H4 (cell line): Measurements from ENCODE around the gene PDCD11. TPM values are rescaled to one million over a fixed set of nuclear protein-coding genes. Genes with fewer than 3 reads are reported as not detected.
A peak's percentile ranks its signal among the peaks of the same experiment; 100 is the strongest.
"Not testable (repeated sequence)": the region's sequence is repeated elsewhere in the genome, so short reads cannot be mapped to it uniquely, and the experiment has no call there.

Source experiments
- DNase-seq: peaks from one replicate; pipeline ENCODE4 v3.0.0-alpha.2; 2015; ENCODE audit warnings: low spot score
- total RNA-seq: library from RNA; depleted of rRNA; stranded (reverse); fragments of >200 nt; shearing (Covaris generic); gene quantifications from 2 replicates; pipeline ENCODE4 v1.2.3, GENCODE V29; 2014; rRNA removed

PDCD11 gene
- total RNA-seq, 1 experiment from 2014 or later: 20.0 TPM

- no peak for DNase-seq
Observed at GRCh38 chr10:103475437-103475836, 79.0 kb downstream of the PDCD11 start.

GRCh38 chr10:103476046-103476768 lies 79.8 kb downstream of the PDCD11 start:
- DNase-seq: no peak

- no peak for DNase-seq
Observed at GRCh38 chr10:103478671-103479070, 82.2 kb downstream of the PDCD11 start.

GRCh38 chr10:103479135-103479534 lies 82.7 kb downstream of the PDCD11 start, which contains the start of gene CALHM3:
Gene CALHM3 (minus strand): TSS chr10:103479240. CDS start chr10:103479032, 208 bp downstream.
- DNase-seq: peak; percentile 39

- no peak for DNase-seq
Observed at GRCh38 chr10:103480521-103480920, 84.1 kb downstream of the PDCD11 start.

- DNase-seq: peak; percentile 68
Observed at GRCh38 chr10:103481974-103482531, 85.6 kb downstream of the PDCD11 start.

- DNase-seq: not testable (repeated sequence)
Observed at GRCh38 chr10:103486635-103487409, 90.4 kb downstream of the PDCD11 start.

GRCh38 chr10:103487410-103487708 lies 90.9 kb downstream of the PDCD11 start:
- no peak for DNase-seq

GRCh38 chr10:103490986-103491314 lies 94.5 kb downstream of the PDCD11 start:
- no peak for DNase-seq

GRCh38 chr10:103491729-103492364 lies 95.4 kb downstream of the PDCD11 start:
- peak; percentile 73 for DNase-seq

- DNase-seq: no peak
Observed at GRCh38 chr10:103492655-103493261, 96.3 kb downstream of the PDCD11 start.

- DNase-seq: no peak
Observed at GRCh38 chr10:103493362-103493915, 97.0 kb downstream of the PDCD11 start, which contains the start of gene NEURL1. Gene NEURL1 (plus strand): TSS chr10:103493705. CDS start chr10:103494388, 683 bp downstream.

- no peak for DNase-seq
Observed at GRCh38 chr10:103493916-103494877, 97.8 kb downstream of the PDCD11 start.

- no peak for DNase-seq
Observed at GRCh38 chr10:103495321-103495720, 98.9 kb downstream of the PDCD11 start.

Other genes with a start within 250 kb of the PDCD11 start
- gene NT5C2, start 203.4 kb upstream of the PDCD11 start, total RNA-seq: 27.3 and 31.6 TPM in 2 replicates
- 0.08 TPM in 1 of 2 replicates, not detected in the other for gene RPEL1, start 150.7 kb upstream of the PDCD11 start, total RNA-seq
- gene INA, start 119.5 kb upstream of the PDCD11 start, total RNA-seq: not detected in 2 replicates
- 12.0 and 14.9 TPM in 2 replicates for gene PCGF6, start 45.5 kb upstream of the PDCD11 start, total RNA-seq
- 6.4 and 6.9 TPM in 2 replicates for gene TAF5, start 28.6 kb upstream of the PDCD11 start, total RNA-seq
- 502 and 681 TPM in 2 replicates for gene ATP5MK, start 151 bp upstream of the PDCD11 start, total RNA-seq
- gene CALHM2, start 55.7 kb downstream of the PDCD11 start, total RNA-seq: 0.43 and 0.97 TPM in 2 replicates
- gene CALHM1, start 62.3 kb downstream of the PDCD11 start, total RNA-seq: not detected in 2 replicates
- gene CALHM3, start 82.6 kb downstream of the PDCD11 start, total RNA-seq: 0.23 TPM in 1 of 2 replicates, not detected in the other
- gene NEURL1, start 97.1 kb downstream of the PDCD11 start, total RNA-seq: 0.10 and 0.72 TPM in 2 replicates